HL-60 (cell line): Measurements from ENCODE around the gene KYNU.

ENCODE experiments used
- DNase-seq, 2 experiments: peaks; one replicate each; pipeline ENCODE4 v3.0.0-alpha.2; 2010 to 2020; ENCODE audit warnings: low read depth in 1 of 2, low spot score in 1 of 2
- H3K27ac ChIP-seq: fragments of 250-450 bp; sonication (Bioruptor Pico); replicated peaks from 2 replicates; pipeline ENCODE4 v1.5.1; 2020; ENCODE audit warnings: mild to moderate bottlenecking, moderate library complexity
- H3K27me3 ChIP-seq: fragments of 250-450 bp; sonication (Bioruptor Pico); 2 replicates; pipeline ENCODE4 v1.5.1; 2021; ENCODE audit warnings: mild to moderate bottlenecking, moderate library complexity; ENCODE audit not compliant: insufficient read depth, poor library complexity, severe bottlenecking
- H3K4me3 ChIP-seq: replicated peaks from 2 replicates; pipeline ENCODE4 v1.5.1; 2011; ENCODE audit warnings: mild to moderate bottlenecking, control low read depth, low read length; ENCODE audit not compliant: insufficient read depth
- GABPA ChIP-seq: IDR thresholded peaks from 2 replicates; pipeline ENCODE4 v1.6.1; 2012; ENCODE audit warnings: low read depth
- POLR2AphosphoS5 ChIP-seq: IDR thresholded peaks from 2 replicates; pipeline ENCODE4 v1.6.1; 2012; ENCODE audit warnings: low read depth
- SPI1 ChIP-seq: IDR thresholded peaks from 2 replicates; pipeline ENCODE4 v1.6.1; 2012; ENCODE audit warnings: low read depth, mild to moderate bottlenecking, borderline replicate concordance
- TF ChIP-seq, protein P1 (sequence below): IDR thresholded peaks from one replicate; pipeline ENCODE4 v1.5.1; 2011; ENCODE audit warnings: low read length, control low read depth, inconsistent platforms; ENCODE audit not compliant: insufficient read depth
- TF ChIP-seq, protein P2 (sequence below): IDR thresholded peaks from 2 replicates; pipeline ENCODE4 v1.6.1; 2012; ENCODE audit warnings: low read depth; ENCODE audit not compliant: insufficient replicate concordance

The KYNU gene

DNA sequence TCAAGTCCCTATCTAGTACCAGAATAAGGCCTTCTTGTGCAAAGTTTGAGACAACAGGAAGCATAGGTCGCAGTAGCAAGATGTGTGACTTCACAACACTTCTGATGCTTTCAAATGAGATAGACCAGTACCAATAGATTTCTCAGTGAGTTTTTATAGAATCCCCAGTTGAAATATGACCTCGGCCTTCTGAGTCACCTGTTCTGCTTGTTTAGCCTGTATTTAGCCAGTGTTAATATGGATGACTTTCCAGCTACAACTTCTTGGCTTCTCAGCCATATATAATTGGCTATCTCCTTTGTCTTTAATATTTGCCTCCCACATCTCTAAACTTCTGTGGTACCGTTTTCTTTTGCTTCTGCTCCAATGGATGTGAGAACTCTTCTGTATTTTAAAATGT lies 113.8 kb downstream of the KYNU start:
- no peak overlapping the region for H3K4me3 ChIP-seq
- no peak overlapping the region for H3K27ac ChIP-seq
- peaks cover 5% of the 10 kb centered on the region for H3K27me3 ChIP-seq
- no peak for DNase-seq
- no peak for TF ChIP-seq GABPA
- TF ChIP-seq SPI1, result no peak
- TF ChIP-seq, protein P1, sequence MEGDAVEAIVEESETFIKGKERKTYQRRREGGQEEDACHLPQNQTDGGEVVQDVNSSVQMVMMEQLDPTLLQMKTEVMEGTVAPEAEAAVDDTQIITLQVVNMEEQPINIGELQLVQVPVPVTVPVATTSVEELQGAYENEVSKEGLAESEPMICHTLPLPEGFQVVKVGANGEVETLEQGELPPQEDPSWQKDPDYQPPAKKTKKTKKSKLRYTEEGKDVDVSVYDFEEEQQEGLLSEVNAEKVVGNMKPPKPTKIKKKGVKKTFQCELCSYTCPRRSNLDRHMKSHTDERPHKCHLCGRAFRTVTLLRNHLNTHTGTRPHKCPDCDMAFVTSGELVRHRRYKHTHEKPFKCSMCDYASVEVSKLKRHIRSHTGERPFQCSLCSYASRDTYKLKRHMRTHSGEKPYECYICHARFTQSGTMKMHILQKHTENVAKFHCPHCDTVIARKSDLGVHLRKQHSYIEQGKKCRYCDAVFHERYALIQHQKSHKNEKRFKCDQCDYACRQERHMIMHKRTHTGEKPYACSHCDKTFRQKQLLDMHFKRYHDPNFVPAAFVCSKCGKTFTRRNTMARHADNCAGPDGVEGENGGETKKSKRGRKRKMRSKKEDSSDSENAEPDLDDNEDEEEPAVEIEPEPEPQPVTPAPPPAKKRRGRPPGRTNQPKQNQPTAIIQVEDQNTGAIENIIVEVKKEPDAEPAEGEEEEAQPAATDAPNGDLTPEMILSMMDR, result no peak
- no peak for TF ChIP-seq POLR2AphosphoS5
- TF ChIP-seq, protein P2, sequence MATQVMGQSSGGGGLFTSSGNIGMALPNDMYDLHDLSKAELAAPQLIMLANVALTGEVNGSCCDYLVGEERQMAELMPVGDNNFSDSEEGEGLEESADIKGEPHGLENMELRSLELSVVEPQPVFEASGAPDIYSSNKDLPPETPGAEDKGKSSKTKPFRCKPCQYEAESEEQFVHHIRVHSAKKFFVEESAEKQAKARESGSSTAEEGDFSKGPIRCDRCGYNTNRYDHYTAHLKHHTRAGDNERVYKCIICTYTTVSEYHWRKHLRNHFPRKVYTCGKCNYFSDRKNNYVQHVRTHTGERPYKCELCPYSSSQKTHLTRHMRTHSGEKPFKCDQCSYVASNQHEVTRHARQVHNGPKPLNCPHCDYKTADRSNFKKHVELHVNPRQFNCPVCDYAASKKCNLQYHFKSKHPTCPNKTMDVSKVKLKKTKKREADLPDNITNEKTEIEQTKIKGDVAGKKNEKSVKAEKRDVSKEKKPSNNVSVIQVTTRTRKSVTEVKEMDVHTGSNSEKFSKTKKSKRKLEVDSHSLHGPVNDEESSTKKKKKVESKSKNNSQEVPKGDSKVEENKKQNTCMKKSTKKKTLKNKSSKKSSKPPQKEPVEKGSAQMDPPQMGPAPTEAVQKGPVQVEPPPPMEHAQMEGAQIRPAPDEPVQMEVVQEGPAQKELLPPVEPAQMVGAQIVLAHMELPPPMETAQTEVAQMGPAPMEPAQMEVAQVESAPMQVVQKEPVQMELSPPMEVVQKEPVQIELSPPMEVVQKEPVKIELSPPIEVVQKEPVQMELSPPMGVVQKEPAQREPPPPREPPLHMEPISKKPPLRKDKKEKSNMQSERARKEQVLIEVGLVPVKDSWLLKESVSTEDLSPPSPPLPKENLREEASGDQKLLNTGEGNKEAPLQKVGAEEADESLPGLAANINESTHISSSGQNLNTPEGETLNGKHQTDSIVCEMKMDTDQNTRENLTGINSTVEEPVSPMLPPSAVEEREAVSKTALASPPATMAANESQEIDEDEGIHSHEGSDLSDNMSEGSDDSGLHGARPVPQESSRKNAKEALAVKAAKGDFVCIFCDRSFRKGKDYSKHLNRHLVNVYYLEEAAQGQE, result no peak

DNA sequence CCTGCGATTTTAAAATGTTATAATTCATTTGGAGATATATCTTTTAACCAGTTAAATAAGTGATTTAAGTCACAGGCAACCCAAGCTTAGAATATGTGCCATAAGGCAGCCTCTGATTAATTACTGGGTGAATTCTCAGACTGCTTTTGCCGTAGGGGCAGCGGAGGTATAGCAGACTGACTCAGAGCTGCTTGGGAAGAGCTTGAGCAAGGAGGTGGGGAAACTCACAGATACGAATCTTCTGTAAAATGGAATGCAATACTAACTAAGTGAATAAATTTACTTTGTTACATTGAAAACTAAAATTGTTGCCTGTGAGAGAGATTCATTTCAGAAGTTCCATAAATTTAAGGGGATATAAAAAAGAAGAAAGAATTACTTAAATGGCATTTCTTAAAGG lies 115.4 kb downstream of the KYNU start:
- no peak for DNase-seq
- Histone ChIP-seq H3K4me3 (no peak overlapping the region), H3K27me3 (peaks cover 5% of the 10 kb centered on the region), H3K27ac (no peak overlapping the region)
- TF ChIP-seq GABPA, result no peak
- TF ChIP-seq, protein P1, result no peak
- TF ChIP-seq POLR2AphosphoS5, result no peak
- no peak for TF ChIP-seq SPI1
- TF ChIP-seq, protein P2, result no peak

DNA sequence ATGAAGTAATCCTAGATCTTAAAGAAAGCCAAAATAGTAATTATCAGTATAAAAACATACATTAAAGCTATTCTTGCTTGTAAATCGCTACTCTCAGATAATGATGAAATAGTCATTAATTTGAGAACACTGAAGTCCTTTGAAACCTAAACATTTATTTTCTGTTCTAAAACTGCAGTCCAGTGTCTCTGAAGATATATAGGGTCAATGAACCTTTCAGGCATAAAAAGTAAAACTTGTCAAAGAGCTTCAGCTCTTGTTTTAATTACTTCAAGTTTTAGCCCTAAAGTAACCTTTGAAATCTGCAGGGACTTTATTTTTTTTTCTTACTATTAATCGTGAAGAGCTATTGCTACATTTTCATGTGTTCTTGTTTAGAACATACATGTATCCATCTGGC lies 116.3 kb downstream of the KYNU start:
- no peak for DNase-seq
- H3K27ac ChIP-seq, result no peak overlapping the region
- H3K4me3 ChIP-seq, result no peak overlapping the region
- TF ChIP-seq, protein P1, result no peak
- TF ChIP-seq POLR2AphosphoS5 (no peak), GABPA (no peak), SPI1 (no peak)
- TF ChIP-seq, protein P2, result no peak
- peaks cover 5% of the 10 kb centered on the region for H3K27me3 ChIP-seq
